HG03108 (cell line): ENCODE results near the gene CRYZL1.
"Not testable (repeated sequence)": the region's sequence is repeated elsewhere in the genome, so short reads cannot be mapped to it uniquely, and the experiment has no call there.

Experiments used
- ATAC-seq: cut with Tn5 transposase; IDR thresholded peaks from one replicate; pipeline ENCODE4 v1.9.1; 2021; ENCODE audit warnings: moderate library complexity; ENCODE audit not compliant: unreplicated experiment

The CRYZL1 gene

DNA sequence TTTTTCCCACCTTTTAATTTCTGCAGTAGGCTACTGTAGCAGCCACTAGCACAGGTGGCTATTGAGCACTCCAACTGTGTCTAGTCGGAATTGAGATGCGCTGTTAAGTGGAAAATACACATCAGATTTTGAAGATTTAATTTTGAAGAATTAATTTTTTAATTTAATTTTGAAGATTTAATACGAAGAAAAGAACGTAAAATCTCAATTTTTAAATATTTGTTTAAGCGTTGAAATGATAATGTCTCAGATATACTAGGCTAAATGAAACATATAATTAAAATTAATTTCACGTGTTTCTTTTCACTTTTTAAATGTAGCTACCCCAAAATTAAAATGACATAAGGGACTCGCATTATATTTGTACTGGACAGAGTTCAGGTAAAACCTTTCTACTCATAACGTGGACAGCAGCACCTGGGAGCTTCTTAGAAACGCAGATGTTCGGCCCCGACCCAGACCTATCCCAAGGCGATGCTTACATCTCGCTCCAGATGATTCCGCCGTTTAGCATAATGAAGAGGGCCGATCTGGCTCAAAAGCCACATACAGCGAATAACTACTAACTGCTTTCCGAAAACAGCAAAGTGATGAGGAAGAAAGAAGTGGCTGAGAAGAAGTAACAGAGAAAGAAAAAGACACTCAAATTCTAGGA, 717 bp downstream of the CRYZL1 start:
- no peak for ATAC-seq

DNA sequence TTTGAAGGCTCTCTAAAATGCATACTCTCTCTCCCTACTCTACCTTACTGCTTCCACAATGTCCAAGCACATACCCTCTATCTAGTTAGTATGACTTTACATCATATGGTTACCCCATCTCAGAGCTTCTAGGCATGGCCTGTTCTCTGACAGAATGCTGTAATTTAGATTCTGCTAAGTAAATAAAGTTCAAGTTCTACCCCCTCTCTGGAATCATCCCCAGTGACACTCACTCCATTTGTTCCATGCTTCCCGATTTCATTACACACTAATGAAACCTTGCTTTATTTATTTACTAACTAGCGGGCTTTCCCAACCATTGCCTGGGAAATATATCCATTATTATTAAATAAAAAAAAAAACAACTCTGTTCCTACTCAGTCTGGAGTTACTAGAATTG, 7.3 kb downstream of the CRYZL1 start:
- ATAC-seq = no peak

DNA sequence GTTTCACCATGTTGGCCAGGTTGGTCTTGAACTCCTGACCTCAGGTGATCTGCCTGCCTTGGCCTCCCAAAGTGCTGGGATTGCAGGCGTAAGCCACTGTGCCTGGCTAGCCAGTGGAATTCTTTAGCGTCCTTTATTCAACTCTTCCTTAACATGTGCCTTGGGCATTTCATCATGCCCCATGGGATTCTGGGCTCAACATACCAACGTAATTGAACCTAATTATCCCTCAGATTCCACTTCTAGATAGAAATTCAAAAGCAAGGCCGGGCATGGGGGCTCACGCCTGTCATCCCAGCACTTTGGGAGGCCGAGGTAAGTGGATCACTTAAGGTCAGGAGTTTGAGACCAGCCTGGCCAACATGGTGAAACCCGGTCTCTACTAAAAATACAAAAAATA, 15.4 kb downstream of the CRYZL1 start:
- ATAC-seq = not testable (repeated sequence)

DNA sequence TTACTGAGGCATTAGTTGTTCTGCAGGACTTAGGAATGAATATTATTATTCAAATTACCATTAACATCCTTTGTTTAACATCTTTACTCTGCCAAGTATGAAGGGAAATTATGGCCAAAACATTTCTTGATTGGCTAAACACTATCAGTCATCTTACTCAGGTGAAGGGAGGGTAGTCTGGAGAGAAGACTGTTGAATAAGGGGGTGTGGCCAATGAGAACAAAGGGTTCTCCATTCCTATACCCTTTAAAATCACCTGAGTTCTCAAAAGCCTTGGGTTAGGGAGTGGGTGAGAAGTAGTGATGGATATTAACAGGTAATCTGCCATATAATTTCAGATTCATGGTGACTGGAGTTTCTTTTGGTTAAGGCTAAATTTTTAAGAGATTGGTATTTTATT, 19.3 kb downstream of the CRYZL1 start:
- no peak for ATAC-seq

DNA sequence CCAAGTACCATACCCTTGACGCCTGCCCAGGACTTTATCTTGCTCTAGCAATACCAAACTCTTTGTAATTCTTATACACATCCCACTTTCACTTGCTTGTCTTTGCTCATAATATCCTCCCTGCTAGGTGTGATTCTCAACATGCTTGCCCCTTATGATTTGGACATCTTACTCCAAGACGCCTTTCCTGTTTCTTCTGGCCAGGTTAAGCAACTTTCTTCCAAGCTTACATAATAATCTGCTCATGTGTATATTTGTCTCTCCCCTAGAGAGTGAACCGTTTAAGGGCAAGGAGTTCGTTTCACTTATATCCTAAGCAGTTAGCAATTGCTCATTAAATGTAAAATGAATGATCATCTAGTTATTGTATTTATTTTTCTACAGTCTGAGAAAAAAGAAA, 21.8 kb downstream of the CRYZL1 start:
- ATAC-seq = no peak

DNA sequence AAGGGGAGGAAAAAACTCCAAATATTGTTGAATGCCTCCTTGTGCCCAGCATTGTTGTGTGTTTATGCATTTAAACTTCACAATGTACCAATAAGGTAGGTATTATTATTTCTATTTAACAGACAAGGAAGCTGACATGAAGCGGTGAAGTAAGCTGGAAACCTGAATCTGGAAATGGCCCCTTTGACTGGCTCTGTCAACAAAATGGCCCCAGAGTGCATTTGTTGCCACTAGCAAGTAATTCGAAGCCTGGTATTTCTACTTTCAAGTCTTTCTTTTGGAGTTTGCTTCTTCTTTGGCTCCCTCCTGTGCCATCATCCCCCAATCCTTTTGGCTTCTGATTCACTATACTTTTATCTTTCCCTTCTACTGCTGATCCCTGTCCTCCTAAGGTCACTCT, 23.1 kb downstream of the CRYZL1 start:
- ATAC-seq = no peak

DNA sequence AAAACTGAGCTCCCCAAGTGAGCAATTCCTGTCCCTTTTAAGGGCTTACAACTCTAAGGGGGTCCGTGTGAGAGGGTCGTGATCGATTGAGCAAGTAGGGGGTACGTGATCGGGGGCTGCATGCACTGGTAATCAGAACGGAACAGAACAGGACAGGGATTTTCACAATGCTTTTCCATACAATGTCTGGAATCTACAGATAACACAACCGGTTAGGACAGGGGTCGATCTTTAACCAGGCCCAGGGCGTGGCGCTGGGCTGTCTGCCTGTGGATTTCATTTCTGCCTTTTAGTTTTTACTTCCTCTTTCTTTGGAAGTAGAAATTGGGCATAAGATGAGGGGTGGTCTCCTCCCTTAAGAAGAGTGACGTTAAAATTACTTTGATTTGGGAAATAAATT, 24.0 kb downstream of the CRYZL1 start:
- ATAC-seq = not testable (repeated sequence)

DNA sequence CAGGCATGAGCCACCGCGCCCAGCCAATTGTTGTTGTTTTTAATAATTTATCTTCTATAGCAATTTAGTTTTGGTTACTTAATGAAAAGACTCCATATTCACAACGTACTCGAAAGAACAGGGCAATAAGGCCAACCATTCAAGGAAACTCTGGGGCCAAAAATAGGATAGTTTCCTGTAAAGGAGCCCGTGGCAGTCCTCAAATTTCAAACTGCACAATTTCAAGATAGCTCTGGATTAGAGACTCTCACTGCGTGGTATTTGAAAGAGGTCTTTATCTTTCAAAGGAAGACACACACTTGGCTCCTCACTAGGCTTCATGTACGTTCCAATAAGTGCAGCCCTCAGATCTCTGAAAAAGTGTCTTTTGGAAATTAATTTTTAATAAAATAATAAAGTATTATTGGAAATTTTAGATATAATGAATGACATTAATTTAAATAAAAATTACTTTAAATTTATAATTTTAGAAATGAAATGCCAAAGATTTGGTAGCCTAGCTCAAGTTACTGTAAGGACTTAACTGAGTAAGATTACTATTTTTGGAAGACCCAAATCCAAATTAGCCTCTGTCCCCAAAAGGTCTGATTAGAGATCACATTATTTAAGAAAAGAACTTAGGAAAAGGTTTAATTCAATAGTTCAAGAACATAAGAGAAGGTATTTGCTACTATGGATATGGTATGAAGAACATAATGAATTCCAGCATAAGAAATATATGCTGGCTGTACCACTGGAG, 30.4 kb downstream of the CRYZL1 start:
- no peak for ATAC-seq

DNA sequence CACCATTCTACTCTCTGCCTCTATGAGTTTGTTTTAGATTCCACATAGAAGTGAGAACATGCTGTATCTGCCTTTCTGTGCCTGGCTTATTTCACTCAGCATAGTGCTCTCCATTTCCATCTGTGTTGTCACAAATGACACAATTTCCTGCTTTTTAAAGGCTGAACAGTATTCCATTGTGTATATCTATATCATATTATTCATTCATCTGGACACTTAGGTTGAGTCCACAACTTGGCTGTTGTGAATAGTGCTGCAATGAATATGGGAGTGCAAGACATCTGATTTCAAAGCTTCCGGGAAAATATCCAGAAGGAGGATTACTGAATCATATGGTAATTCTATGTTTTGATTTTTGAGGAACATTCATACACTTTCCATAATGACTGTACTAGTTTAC, 33.0 kb downstream of the CRYZL1 start:
- ATAC-seq = no peak

DNA sequence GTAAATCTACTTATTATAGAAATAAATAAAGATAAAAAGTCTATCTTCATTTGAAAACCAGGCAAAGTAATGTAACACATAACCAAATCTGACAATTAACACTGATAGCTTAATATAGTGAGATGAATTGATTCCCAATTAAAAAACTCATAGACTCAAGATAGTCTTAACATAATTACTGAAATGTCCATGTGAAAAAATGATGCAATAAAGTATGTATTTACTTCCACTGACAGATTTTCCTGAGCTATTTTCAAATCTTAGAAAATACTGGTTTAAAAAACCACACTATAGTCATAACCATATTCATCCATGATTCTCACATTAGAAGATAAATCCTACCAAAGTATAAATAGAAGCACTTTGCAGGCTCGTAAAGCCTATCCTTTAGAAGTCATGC, 43.5 kb downstream of the CRYZL1 start:
- ATAC-seq = no peak

DNA sequence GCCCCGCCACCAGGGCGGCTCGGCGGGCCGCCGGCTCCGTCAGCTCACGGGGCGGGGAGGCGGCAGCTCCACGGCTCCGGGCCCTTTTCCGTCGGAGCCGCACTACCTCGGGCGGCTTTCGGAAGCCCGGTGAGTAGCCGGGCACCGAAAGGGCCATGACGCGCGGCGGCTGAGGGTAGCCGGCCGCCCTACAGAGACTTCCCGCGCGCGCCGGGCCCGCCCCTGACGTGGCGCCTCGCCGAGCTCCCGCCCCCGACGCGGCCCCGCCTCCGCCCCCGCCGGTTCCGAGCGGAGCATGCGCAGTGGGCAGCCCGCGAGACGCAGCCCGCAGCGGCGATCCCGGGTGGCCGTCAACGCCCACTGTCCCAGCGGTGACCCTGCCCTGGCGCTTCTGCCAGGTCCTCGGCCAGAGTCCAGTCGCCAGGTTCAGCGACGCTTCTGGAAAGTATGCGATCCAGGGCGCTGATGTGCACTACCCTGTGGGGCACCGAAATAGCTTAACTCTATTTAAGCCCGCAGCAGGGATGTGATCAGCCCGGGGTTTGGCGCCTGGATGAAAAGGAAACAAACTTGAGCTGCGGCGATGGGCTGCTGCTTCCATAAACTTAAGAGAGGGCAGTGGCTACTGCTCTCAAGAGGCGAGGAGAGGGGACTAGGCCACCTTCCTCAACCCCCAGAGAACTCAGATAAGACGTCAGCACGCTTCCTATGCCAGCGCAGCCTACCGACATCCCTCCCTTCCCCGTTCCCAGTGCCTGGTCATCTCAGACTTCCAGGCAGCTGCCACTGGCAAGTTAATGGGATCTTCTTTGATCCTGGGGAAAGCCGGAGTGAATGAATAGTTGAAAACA, 52.8 kb downstream of the CRYZL1 start, which contains the start of gene DONSON:
TSS of gene DONSON (minus strand) at position 200 of the 851 bp plus-strand sequence. CDS start at position 157, 43 bp downstream.
- peak; percentile 94 for ATAC-seq

DNA sequence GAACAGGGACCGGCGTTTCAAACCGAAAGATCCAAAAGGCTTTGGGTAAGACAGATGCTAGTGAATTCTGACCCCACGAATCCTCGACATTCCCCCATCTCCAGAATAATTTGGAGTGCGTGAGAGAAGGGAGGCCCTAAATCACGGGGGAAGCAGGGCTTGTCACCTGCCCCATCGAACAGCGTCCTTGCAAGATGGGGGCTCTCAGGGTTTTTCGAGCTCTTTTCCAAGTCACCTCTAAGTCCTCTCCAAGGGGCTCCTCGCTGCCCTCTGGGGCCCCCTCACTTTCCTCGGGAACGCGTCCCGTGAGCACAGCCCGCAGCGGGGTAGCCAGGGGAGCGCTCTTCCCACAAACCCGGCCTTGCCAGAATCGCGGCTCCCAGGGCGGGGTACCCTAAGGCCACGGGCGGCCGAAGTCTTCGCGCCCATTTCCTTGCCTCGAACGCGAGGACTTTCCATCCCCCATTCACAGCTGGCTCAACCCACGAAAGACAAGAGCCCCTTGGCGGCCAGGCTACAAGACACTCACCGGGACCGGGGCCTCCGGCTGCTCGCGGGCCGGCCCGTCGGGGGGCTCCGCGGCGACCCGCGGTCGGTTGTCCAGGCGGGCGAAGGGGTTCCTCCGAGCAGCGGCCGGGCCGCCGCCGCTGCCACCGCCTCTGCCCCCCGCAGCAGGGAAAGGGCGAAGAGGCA, 53.6 kb downstream of the CRYZL1 start:
- ATAC-seq = peak; percentile 7

DNA sequence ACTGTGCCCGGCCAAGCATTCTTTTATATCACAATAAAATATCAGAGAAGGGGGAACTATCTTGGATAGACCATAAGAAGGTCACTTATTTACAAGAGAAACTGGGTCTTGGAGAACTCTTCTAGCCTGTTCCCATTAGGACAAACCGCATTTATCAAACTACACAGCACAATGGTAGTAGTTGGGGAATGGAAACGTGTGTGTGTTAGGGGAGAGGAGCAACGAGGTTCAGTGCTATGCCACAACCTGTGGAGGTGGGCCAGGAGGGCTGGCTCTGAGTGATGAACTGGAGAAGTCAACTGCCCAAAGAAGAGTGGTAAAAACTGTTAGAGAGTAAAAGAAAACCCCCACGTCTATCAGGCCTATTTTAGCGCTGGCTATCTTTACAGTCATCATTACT, 54.6 kb downstream of the CRYZL1 start:
- ATAC-seq = no peak

DNA sequence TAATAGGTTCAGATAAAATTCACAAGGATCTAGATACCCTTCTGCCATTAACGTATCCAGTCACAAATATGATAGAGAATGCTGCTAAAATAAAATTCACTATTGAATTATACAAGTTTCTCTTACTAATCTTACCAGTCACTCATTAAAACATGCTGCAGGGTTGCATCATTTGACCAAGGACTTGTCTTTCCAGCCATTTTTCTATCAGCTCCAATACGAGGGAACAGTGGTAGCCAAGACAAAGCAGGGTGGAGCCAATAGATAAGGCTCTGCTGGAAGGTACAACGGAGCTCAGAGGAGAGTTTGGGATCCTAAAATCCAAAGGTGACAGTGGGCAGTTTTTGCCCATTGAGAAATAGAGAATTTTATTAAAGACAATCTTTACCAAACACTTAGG, 57.1 kb downstream of the CRYZL1 start:
- no peak for ATAC-seq

DNA sequence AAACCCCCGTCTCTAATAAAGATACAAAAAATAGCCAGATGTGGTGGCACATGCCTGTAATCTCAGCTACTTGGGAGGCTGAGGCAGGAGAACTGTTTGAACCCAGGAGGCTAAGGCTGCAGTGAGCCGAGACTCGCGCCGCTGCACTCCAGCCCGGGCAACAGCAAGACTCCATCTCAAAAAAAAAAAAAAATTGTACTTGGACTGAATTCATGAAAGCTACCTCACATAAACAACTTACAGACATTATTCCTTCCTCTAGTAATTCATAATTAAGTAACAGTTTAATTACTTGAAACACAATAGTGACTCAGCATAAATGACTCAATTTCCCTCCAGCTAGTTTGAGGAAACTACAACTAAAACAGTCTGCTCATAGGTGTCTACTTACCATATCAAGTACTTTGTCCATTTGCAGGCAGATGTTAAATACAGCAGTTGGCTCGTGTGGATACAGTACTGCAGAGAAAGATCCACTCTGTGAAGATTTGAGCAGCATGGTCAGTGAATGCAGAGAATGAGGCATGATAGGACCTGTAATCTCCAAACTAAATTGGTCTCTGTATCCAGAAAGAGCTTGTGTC, 62.5 kb downstream of the CRYZL1 start:
- no peak for ATAC-seq

DNA sequence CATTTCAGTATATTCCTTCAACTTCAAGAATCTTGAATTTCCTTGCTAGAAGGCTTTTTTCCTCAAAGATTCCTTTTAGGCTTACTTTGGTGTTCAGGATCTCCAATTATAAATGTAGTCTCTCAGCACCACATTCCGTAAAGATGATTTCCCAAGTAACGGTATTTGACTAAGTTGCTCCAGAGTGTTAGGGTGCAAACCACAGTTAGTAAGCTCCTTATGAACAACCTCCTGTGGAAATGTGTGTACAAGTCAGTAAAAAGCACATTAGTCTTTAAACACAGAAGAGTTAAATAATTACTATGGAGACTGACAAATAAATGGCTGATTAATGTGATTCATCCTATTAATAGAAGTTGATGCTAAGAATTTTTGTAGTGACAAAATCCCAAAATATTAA, 63.3 kb downstream of the CRYZL1 start:
- no peak for ATAC-seq

DNA sequence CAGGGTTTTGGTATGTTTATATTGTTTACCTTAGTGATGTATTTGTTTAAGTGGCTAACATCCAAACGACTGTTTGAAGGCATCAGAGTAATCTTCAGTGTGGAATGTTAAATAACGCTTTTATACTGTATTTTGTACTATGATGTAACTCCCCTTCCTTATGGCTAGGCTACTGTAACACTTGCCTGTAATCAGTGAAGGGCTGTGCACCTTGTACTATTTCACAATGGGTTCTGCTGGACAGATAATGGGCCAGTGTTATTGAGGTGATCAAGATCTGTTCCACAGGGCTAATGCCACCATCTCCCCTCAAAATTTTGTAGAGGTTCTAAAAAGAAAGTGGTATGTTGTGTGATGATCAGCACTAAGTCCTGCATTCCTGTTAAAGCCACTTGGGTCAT, 64.8 kb downstream of the CRYZL1 start:
- ATAC-seq = not testable (repeated sequence)

DNA sequence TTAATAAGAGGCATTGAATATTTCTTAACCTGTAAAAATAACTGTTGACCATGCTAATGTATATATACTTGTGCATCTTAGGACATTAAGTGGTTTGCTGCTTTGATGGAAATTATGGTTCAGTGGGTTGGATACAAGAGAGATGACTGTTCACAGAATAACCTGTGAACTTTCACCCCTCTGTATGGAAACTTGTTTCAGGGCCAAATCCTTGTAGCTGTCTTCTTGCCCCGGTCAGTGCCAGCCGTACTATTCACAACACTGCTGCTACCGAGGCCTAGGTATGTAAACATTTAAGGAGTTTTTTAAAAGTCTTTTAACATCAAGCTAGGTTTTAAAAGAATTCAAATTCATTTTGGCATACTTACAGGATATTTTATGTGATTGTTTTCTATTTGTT, 69.2 kb downstream of the CRYZL1 start:
- no peak for ATAC-seq

DNA sequence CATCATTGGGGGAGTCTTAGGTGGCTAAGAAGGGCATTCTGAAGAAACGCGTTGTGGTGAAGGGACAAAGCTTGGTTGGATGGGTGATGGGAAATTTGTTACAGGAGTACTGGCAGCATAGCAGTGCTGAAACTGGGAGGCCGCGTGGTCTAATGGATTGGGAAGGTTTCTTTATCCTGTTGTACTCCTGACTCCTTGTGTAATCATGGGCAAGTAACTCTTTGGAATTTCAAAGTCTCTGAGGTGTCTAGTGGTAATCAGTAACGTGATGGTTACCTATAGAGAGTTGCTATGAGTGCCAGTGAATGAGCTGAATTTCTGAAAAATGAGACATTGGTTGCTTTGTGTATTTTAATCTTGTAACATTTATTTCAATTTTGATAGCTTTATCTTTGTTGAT, 71.5 kb downstream of the CRYZL1 start:
- no peak for ATAC-seq

DNA sequence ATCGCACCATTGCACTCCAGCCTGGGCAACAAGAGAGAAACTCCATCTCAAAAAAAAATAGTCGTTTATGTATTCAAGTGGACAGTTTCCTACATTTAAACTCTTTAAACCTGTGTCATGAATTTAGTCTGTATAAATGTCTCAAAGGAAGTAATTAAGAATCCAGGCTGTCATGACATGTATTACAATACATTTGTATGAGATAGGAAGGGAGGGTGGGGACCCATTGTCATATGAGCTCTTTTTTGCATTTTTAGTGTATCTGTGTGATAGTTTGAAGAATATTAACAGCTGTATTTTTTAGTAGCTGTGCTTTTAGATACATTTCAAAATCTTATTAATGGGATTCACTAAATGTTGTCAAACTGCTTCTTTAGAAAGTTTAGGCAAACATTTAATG, 73.1 kb downstream of the CRYZL1 start:
- ATAC-seq = no peak

DNA sequence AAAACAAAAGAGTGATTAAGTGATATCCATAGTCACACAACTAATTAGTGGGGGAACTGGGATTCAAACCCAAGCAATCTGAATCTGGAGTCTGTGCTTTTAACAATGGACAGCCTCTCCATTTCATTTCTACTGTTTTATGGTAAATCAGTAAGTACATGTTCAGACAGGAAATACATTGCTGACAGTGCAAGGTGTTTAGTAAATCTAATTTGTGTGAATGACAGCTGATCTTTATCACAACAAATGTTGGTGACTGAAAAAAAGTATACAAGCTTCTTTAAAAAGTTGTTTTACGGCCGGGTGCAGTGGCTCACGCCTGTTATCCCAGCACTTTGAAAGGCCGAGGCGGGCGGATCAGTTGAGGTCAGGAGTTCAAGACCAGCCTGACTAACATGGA, 73.6 kb downstream of the CRYZL1 start:
- no peak for ATAC-seq
